ENCODE data around the gene TAF1B.

DNA sequence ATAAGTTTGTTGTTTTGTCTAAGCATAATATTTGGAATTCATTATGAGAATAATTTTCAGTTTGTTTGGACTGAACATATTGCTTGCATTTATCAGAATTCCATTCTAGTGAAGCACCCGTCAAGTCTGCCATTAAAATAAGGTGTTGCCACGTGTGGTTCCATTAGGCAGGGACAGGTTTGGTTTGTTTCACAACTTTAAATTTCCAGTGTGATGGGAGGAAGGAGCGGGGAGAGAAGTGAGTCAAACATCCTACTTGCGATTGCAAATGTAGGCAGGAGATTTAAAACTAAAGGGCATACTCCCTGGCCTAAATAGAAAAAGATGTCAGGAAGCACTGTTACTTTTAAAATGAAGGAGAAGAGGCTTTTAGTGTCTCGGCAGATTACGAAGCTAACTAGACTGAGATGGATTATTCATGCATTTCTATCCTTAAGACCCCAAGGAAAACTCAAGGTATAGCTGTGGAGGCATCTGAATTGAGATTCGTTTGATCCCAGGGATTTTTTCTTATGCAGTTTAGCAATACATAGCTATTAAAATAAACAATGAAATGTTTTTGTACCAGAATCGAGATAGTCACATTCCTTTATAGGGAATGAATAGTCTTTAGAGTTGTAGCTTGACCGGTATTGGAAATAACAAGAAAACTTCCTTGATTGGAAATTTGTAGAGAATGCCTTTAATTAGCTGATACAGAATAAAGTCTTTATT lies 128.0 kb downstream of the TAF1B start:
- TF ChIP-seq, protein P1, sequence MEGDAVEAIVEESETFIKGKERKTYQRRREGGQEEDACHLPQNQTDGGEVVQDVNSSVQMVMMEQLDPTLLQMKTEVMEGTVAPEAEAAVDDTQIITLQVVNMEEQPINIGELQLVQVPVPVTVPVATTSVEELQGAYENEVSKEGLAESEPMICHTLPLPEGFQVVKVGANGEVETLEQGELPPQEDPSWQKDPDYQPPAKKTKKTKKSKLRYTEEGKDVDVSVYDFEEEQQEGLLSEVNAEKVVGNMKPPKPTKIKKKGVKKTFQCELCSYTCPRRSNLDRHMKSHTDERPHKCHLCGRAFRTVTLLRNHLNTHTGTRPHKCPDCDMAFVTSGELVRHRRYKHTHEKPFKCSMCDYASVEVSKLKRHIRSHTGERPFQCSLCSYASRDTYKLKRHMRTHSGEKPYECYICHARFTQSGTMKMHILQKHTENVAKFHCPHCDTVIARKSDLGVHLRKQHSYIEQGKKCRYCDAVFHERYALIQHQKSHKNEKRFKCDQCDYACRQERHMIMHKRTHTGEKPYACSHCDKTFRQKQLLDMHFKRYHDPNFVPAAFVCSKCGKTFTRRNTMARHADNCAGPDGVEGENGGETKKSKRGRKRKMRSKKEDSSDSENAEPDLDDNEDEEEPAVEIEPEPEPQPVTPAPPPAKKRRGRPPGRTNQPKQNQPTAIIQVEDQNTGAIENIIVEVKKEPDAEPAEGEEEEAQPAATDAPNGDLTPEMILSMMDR (IDR thresholded peaks at IDR 0.05; ENCODE audit: extremely low read depth in 1 of 2, insufficient read depth in 1 of 2, low read depth in 1 of 2, low read length in 2 of 2): no peak
- TF ChIP-seq POLR2AphosphoS5 (IDR thresholded peaks at IDR 0.05; ENCODE audit: insufficient read depth, low read depth, low read length) (no peak), POLR2A (IDR thresholded peaks at IDR 0.05; ENCODE audit: low read depth, low read length) (no peak), EZH2 (IDR thresholded peaks at IDR 0.05; ENCODE audit: borderline replicate concordance, low read depth, low read length, severe bottlenecking) (no peak), JUN (IDR thresholded peaks at IDR 0.05; ENCODE audit: borderline replicate concordance, insufficient read depth, insufficient read length, low read depth) (no peak), MAX (IDR thresholded peaks at IDR 0.05; ENCODE audit: insufficient read depth, insufficient read length) (no peak), GATA2 (IDR thresholded peaks at IDR 0.05; ENCODE audit: insufficient read depth, insufficient read length, low read depth, low read length) (no peak), MYC (IDR thresholded peaks at IDR 0.05; ENCODE audit: low read depth, low read length) (no peak)

Measured in endothelial cell of umbilical vein (primary cell).